Aorta (tissue), 5 donors: ENCODE measurements around the gene OGFOD2. TPM values are rescaled to one million over a fixed set of nuclear protein-coding genes. Genes with fewer than 3 reads are reported as not detected.

Experiments used
- ATAC-seq: fragments of 200-7000 bp; cut with Tn5 transposase; one replicate; pipeline ENCODE4 v1.9.1; 2022; ENCODE audit warnings: moderate library complexity; ENCODE audit not compliant: low FRiP score
- DNase-seq, 2 donors: peaks; one replicate each; pipeline ENCODE4 v3.0.0-alpha.2; 2020
- H3K27ac ChIP-seq, 2 donors: one replicate each; pipeline ENCODE4 v1.5.1; 2013; ENCODE audit warnings: low read length in 2 of 2, mild to moderate bottlenecking in 2 of 2, moderate library complexity in 2 of 2, control low read depth in 1 of 2, inconsistent platforms in 1 of 2, low read depth in 1 of 2
- H3K27me3 ChIP-seq, 2 donors: one replicate each; pipeline ENCODE4 v1.6.1; 2013; ENCODE audit warnings: control low read depth in 1 of 2, low read length in 1 of 2, mild to moderate bottlenecking in 1 of 2, moderate library complexity in 1 of 2; ENCODE audit not compliant: insufficient read depth in 2 of 2, control insufficient read depth in 1 of 2
- H3K36me3 ChIP-seq, 2 donors: one replicate each; pipeline ENCODE4 v1.6.1; 2013; ENCODE audit warnings: control low read depth in 1 of 2, low read length in 1 of 2, mild to moderate bottlenecking in 1 of 2; ENCODE audit not compliant: insufficient read depth in 2 of 2, control insufficient read depth in 1 of 2
- H3K4me1 ChIP-seq, 2 donors: one replicate each; pipeline ENCODE4 v1.6.1; 2013; ENCODE audit warnings: low read length in 2 of 2, control low read depth in 1 of 2, mild to moderate bottlenecking in 1 of 2, moderate library complexity in 1 of 2; ENCODE audit not compliant: insufficient read depth in 2 of 2, control insufficient read depth in 1 of 2
- H3K4me3 ChIP-seq, 2 donors: one replicate each; pipeline ENCODE4 v1.5.1; 2013; ENCODE audit warnings: low read length in 2 of 2, control low read depth in 1 of 2, mild to moderate bottlenecking in 1 of 2
- H3K9me3 ChIP-seq: one replicate; pipeline ENCODE4 v1.6.1; 2013; ENCODE audit warnings: mild to moderate bottlenecking, low read length; ENCODE audit not compliant: control insufficient read depth
- WGBS, 2 donors: extraction: QIAGEN DNeasy Blood & Tissue Kit; methylation state at CpG; one replicate each; pipeline ENCODE4 v1.1.7; 2013; 5-methylcytosine and 5-hydroxymethylcytosine counted together
- intact Hi-C, 2 donors: fragments of 100-400 bp; cut with DNase I; formaldehyde crosslinking; loops; one replicate each; pipeline versions ENCODE4 v1.14.2 to v1.15.0; 2022
- polyA plus RNA-seq, 2 donors: library from polyadenylated mRNA; stranded (reverse); fragments of 200-250 nt; gene quantifications; one replicate each; pipeline ENCODE4 v1.2.3, GENCODE V29; 2013
- total RNA-seq, 2 donors: library from RNA; stranded (reverse); fragmentation: NEBNext Ultra II Directional; extraction: Animal tissue kit (Norgen Biotek cat#: 25700); gene quantifications; one replicate each; pipeline ENCODE4 v1.2.1, GENCODE V29; 2021
- donor health status: healthy with polysubstance abuse.
- donor health status: Bipolar disorder and iron deficiency.
- donor health status: DM: no; HTN: no; CAD: no.
- donor health status: DM: no; HTN: no; CAD: no.
- donor health status: DM: yes; HTN: yes; CAD: no.

The OGFOD2 gene
- total and polyA plus RNA-seq, 4 donors = 8.9 to 16.6 (median 13.9) TPM

GRCh38 chr12:122978507-122978955 lies 3.5 kb downstream of the OGFOD2 start:
- WGBS, 2 donors = 83 to 87% methylated on average over 19 to 21 of the region's 21 CpGs
- H3K27ac ChIP-seq = no peak overlapping the region
- H3K9me3 ChIP-seq = no peaks in the 10 kb centered on the region
- intact Hi-C loops = loop anchor here in 1 of 2 donors (5.0 kb wide), 1 partner anchor 254 kb away; the partner anchor contains the start of genes MPHOSPH9 and MTRFR
- no peak for DNase-seq
- no peaks in the 10 kb centered on the region for H3K27me3 ChIP-seq
- H3K36me3 ChIP-seq = no peaks in the 10 kb centered on the region
- no peak for ATAC-seq
- H3K4me3 ChIP-seq = no peak overlapping the region
- peaks cover 0 to 4% of the 10 kb centered on the region in 2 donors for H3K4me1 ChIP-seq

- Histone ChIP-seq H3K4me3 (peak overlapping the region in 1 of 2 donors; percentile 92), H3K27me3 (no peaks in the 10 kb centered on the region), H3K36me3 (no peaks in the 10 kb centered on the region), H3K4me1 (peaks cover 0 to 4% of the 10 kb centered on the region in 2 donors), H3K9me3 (no peaks in the 10 kb centered on the region), H3K27ac (no peak overlapping the region)
- ATAC-seq = no peak
- DNase-seq = peak in 1 of 2 donors; percentile 77
- intact Hi-C loops = loop anchor here in 1 of 2 donors (5.0 kb wide), 1 partner anchor 253 kb away; the partner anchor contains the start of genes MPHOSPH9 and MTRFR
- 57 to 64% methylated on average over 28 of the region's 28 CpGs for WGBS, 2 donors
These were observed 4.2 kb downstream of the OGFOD2 start for GRCh38 chr12:122979001-122979907.

- 1 to 2% methylated on average over 7 of the region's 7 CpGs for WGBS, 2 donors
- DNase-seq = no peak
- Histone ChIP-seq H3K4me1 (peaks cover 0 to 4% of the 10 kb centered on the region in 2 donors), H3K9me3 (no peaks in the 10 kb centered on the region), H3K36me3 (no peaks in the 10 kb centered on the region), H3K27me3 (no peaks in the 10 kb centered on the region), H3K4me3 (peak overlapping the region; percentile 80 to 92), H3K27ac (peak overlapping the region in 1 of 2 donors; percentile 3)
- ATAC-seq = no peak
- intact Hi-C loops = loop anchor here in 1 of 2 donors (5.0 kb wide), 1 partner anchor 252 kb away; the partner anchor contains the start of genes MPHOSPH9 and MTRFR
These were observed 4.8 kb downstream of the OGFOD2 start for GRCh38 chr12:122979908-122980182.

- peaks cover 0 to 4% of the 10 kb centered on the region in 2 donors for H3K4me1 ChIP-seq
- H3K27ac ChIP-seq = peak within 1 kb of the TSS; percentile 14 to 68
These were observed 5.4 kb downstream of the OGFOD2 start, which contains the start of gene ARL6IP4 for GRCh38 chr12:122980183-122981035. Gene ARL6IP4, plus strand, starts transcription at chr12:122980681. Its CDS starts 459 bp downstream, at chr12:122981140.

GRCh38 chr12:122981036-122981471 lies 6.0 kb downstream of the OGFOD2 start:
- Histone ChIP-seq H3K4me1 (peaks cover 0 to 4% of the 10 kb centered on the region in 2 donors), H3K4me3 (peak overlapping the region; percentile 80 to 92), H3K36me3 (no peaks in the 10 kb centered on the region), H3K27ac (peak overlapping the region; percentile 14 to 68), H3K9me3 (no peaks in the 10 kb centered on the region), H3K27me3 (no peaks in the 10 kb centered on the region)
- WGBS, 2 donors = 0 to 1% methylated on average over 40 of the region's 40 CpGs
- no peak for DNase-seq
- ATAC-seq = no peak
- intact Hi-C loops = no loop called here

More at GRCh38 chr12:122980183-122981035, 5.4 kb downstream of the OGFOD2 start, which contains the start of gene ARL6IP4:
- peak; percentile 82 to 89 for DNase-seq
- H3K27me3 ChIP-seq = no peaks in the 10 kb centered on the region
- intact Hi-C loops = no loop called here
- no peaks in the 10 kb centered on the region for H3K9me3 ChIP-seq
- ATAC-seq = peak; percentile 76
- WGBS, 2 donors = 0 to 1% methylated on average over 74 to 96 of the region's 96 CpGs
- no peaks in the 10 kb centered on the region for H3K36me3 ChIP-seq
- H3K4me3 ChIP-seq = peak within 1 kb of the TSS; percentile 80 to 92

GRCh38 chr12:122981587-122982476 lies 6.8 kb downstream of the OGFOD2 start:
- ATAC-seq (no peak), DNase-seq (no peak)
- intact Hi-C loops = no loop called here
- H3K4me1 ChIP-seq = peaks cover 0 to 4% of the 10 kb centered on the region in 2 donors
- no peaks in the 10 kb centered on the region for H3K27me3 ChIP-seq
- H3K27ac ChIP-seq = no peak overlapping the region
- 68 to 72% methylated on average over 25 of the region's 25 CpGs for WGBS, 2 donors
- H3K4me3 ChIP-seq = peak overlapping the region in 1 of 2 donors; percentile 80
- H3K36me3 ChIP-seq = no peaks in the 10 kb centered on the region
- no peaks in the 10 kb centered on the region for H3K9me3 ChIP-seq

GRCh38 chr12:122982477-122982815 lies 7.4 kb downstream of the OGFOD2 start:
- Histone ChIP-seq H3K4me1 (peaks cover 0 to 4% of the 10 kb centered on the region in 2 donors), H3K27me3 (no peaks in the 10 kb centered on the region), H3K4me3 (no peak overlapping the region), H3K36me3 (no peaks in the 10 kb centered on the region), H3K27ac (peak overlapping the region in 1 of 2 donors; percentile 33), H3K9me3 (no peaks in the 10 kb centered on the region)
- ATAC-seq (no peak), DNase-seq (no peak)
- intact Hi-C loops = no loop called here
- 73 to 75% methylated on average over 10 to 11 of the region's 11 CpGs for WGBS, 2 donors
